GM12872 (cell line): ENCODE results near the gene GRIP2.

Experiments used
- TF ChIP-seq, protein P1 (sequence below): IDR thresholded peaks from 3 replicates; pipeline ENCODE4 v1.5.1; 2011; ENCODE audit warnings: low read depth, mild to moderate bottlenecking, low read length, moderate library complexity; ENCODE audit not compliant: insufficient read depth

Gene GRIP2

DNA sequence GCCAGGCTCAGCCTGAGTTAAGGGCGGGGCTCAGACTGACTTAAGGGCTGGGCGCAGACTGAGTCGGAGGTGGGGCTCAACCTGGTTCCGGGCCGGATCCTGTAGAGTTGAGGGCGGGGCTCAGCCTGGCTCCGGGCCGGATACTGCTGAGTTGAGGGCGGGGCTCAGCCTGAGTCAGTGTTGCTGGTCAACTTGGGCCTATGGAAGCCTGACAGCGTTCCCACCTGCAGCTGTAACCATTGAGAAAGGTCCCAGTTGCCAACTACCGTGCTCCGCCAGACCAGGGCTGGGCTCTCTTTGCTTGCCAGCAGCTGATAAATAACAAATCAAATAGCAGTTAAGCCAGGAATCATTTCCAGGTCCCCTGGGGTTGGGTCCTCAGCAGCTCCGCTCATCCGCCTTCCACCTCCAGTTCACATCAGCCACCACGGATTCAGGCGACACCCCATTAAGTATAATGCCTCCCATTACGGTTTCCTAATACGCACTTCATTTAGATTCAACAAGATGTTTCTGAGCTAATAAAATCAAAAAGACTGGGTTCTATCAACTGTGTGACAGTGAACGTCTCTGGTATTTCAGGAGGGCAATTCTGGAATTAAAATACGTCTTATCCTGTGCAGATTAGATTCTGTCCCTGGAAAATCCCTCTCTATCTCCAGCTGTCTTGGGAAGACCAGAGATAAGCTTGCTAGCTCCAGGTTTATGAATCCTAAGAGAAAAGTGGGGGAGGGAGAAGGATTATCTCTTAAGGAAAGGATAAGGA is 7.3 kb downstream of the GRIP2 start:
- TF ChIP-seq, protein P1, sequence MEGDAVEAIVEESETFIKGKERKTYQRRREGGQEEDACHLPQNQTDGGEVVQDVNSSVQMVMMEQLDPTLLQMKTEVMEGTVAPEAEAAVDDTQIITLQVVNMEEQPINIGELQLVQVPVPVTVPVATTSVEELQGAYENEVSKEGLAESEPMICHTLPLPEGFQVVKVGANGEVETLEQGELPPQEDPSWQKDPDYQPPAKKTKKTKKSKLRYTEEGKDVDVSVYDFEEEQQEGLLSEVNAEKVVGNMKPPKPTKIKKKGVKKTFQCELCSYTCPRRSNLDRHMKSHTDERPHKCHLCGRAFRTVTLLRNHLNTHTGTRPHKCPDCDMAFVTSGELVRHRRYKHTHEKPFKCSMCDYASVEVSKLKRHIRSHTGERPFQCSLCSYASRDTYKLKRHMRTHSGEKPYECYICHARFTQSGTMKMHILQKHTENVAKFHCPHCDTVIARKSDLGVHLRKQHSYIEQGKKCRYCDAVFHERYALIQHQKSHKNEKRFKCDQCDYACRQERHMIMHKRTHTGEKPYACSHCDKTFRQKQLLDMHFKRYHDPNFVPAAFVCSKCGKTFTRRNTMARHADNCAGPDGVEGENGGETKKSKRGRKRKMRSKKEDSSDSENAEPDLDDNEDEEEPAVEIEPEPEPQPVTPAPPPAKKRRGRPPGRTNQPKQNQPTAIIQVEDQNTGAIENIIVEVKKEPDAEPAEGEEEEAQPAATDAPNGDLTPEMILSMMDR, result no peak

DNA sequence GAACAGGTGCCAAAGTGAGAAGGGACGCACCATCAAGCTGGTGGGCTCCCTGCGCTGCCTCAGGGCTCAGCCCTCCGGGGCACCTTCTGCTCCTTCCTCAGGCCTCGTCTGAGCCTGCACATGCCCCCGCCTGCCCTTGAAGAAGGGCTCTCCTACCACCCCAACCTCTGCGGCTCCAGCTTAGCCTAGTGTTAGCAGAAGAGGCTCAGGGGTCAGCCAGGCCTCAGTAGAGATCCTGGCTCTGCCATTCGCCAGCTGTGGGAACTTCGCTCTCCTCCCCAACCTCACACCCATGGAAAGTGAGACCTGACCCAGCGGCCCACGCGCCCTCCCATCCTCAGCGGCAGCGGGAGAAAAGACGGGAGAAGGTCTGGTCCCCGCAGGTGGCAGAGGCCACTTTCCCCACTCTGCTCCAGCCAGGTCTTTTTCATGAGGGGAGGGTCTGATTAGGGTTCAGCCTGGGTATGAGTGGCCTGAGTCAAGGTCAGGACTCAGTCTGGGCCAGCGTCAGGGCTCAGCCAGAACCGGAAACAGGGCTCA is 8.2 kb downstream of the GRIP2 start:
- TF ChIP-seq, protein P1, result no peak

DNA sequence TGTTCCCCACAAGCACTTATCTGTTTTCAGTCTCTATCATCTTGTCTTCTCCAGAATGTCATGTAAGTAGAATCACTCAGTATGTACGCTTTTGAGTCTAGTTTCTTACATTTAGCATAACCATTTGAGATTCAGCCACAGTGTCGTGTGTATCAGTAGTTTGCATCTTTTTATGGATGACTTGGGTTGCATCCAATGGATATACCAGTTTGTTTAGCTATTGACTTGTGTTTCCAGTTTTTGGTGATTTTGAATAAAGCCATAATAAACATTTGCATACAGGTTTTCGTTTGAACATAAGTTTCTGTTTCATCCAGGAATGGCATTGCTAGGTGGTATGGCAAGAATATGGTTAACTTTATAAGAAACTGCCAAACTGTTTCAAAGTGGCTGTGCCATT is 12.1 kb downstream of the GRIP2 start:
- TF ChIP-seq, protein P1, result no peak

DNA sequence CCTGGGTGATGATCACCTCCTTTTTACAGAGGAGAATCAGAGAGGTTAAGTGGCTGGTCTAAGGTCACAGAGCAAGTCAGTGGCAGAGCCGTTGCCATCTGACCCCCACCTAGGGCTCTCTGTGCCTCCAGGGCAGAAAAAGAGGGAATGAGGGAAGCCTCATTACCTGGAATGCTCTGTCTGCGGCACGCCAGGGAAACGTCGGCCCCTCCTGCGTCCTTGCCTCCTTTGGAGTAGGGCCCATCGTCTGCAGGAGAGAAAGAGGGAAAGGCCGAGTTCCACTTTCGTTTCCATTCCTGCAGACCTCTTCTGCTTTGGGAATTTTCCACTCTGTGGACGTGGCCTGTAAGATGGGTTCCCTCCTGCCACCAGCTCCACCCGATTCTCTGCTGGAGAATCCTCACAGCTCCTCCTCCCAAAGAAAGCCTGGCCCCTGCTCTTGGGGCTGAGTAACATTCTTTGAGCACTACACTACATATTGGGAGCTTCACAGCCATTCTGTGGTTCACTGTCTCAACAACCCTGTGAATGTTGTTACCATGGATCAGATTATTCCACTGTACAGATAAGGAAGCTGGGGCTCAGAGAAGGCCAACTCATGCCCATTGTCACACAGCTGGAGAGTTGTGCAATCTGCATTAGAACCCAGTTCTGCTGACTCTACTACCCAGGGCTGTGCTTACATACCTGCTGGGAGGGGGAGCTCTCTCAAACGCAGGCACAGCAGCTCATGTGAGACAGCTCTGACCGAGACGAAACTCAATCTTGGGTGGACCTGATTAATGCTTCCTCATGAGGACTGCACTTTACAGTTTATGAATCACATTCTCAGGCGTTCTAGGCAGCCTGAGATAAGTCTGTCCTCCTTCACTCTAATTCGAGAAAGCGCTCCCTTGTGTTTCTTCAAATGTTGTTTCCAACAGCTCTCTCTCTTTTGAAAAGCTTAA is 14.2 kb downstream of the GRIP2 start:
- TF ChIP-seq, protein P1, result no peak

GRCh38 chr3:14524920-14525660 is 15.1 kb downstream of the GRIP2 start:
- TF ChIP-seq, protein P1, result no peak

DNA sequence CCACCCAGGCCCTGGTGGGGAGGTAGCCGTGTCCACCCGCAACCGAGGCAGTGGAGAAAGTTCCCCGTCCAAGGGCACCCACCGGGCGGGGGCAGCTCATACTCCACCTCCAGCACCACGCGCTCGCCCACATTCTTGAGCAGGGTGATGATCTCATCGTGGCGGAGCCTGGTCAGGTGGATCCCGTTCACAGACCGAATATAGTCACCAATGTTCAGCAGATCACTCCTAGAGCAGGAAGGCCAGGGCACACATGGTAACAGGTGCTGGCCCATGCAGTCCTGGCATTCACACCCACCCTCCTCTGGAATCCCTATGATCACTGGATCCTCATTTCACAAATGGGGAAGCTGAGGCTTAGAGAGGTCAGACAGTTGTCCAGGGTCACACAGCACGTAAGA is 15.8 kb downstream of the GRIP2 start:
- TF ChIP-seq, protein P1, result no peak
